Stimulated activated CD8-positive, alpha-beta memory T cell treated with anti-CD3 and anti-CD28 coated beads, Interleukin-15, amount 100 ng/mL, for 24 hours (primary cell): ENCODE data around the gene CLMP.

Source experiments
- DNase-seq: peaks from one replicate; pipeline ENCODE4 v3.0.0-alpha.2; 2020; ENCODE audit warnings: low read depth

CLMP gene

GRCh38 chr11:123195188-123196059 lies at the start of gene CLMP:
TSS of gene CLMP (minus strand) at chr11:123195248. CDS start at chr11:123194940, 308 bp downstream.
- no peak for DNase-seq

GRCh38 chr11:123241874-123242543 lies 47.0 kb upstream of the CLMP start:
- DNase-seq, result no peak

- no peak for DNase-seq
Observed at GRCh38 chr11:123241294-123241693, 46.2 kb upstream of the CLMP start.

- no peak for DNase-seq
Observed at GRCh38 chr11:123239191-123240150, 44.4 kb upstream of the CLMP start.

GRCh38 chr11:123238297-123238696 lies 43.2 kb upstream of the CLMP start:
- no peak for DNase-seq

- DNase-seq, result no peak
Observed at GRCh38 chr11:123236879-123237278, 41.8 kb upstream of the CLMP start.

GRCh38 chr11:123235656-123236261 lies 40.7 kb upstream of the CLMP start:
- no peak for DNase-seq

- peak; percentile 26 for DNase-seq
Observed at GRCh38 chr11:123235117-123235655, 40.1 kb upstream of the CLMP start.

- no peak for DNase-seq
Observed at GRCh38 chr11:123233975-123234334, 38.9 kb upstream of the CLMP start.

GRCh38 chr11:123233280-123233974 lies 38.4 kb upstream of the CLMP start:
- DNase-seq, result no peak

- DNase-seq, result no peak
Observed at GRCh38 chr11:123231777-123232176, 36.7 kb upstream of the CLMP start.

- no peak for DNase-seq
Observed at GRCh38 chr11:123231256-123231655, 36.2 kb upstream of the CLMP start.

- no peak for DNase-seq
Observed at GRCh38 chr11:123230346-123230745, 35.3 kb upstream of the CLMP start.

- no peak for DNase-seq
Observed at GRCh38 chr11:123228496-123229163, 33.6 kb upstream of the CLMP start.

GRCh38 chr11:123227763-123228495 lies 32.9 kb upstream of the CLMP start:
- DNase-seq, result no peak

- no peak for DNase-seq
Observed at GRCh38 chr11:123221584-123221983, 26.5 kb upstream of the CLMP start.

GRCh38 chr11:123221096-123221561 lies 26.1 kb upstream of the CLMP start:
- DNase-seq, result no peak

GRCh38 chr11:123219066-123219690 lies 24.1 kb upstream of the CLMP start:
- DNase-seq, result no peak

GRCh38 chr11:123218451-123218850 lies 23.4 kb upstream of the CLMP start:
- no peak for DNase-seq
